GM12878 (cell line): ENCODE measurements around the gene RARRES2. TPM values are rescaled to one million over a fixed set of nuclear protein-coding genes. Genes with fewer than 3 reads are reported as not detected.

Experiments
- ATAC-seq: fragments of 200-7000 bp; cut with Tn5 transposase; 3 replicates; pipeline ENCODE4 v1.9.1; 2020; ENCODE audit warnings: mild to moderate bottlenecking, moderate library complexity
- BruUV-seq: library from RNA; stranded (reverse); fragments of 400-500 nt; replicated peaks from 2 replicates; lab custom pipeline; 2021; lab: Mats Ljungman, UMichigan
- CTCF ChIA-PET: fragments of 300-600 bp; sonication (Branson Sonifier 250); formaldehyde crosslinking; extraction: SDS; loops from one replicate; lab custom pipeline; 2021; ENCODE audit warnings: inconsistent platforms; lab: Yijun Ruan, JAX
- POLR2A ChIA-PET: fragments of 350-600 bp; formaldehyde crosslinking; extraction: SDS; loops from one replicate; lab custom pipeline; 2021; ENCODE audit warnings: inconsistent platforms; lab: Charles Lee
- RAD21 ChIA-PET: fragments of 300-600 bp; sonication (Branson Sonifier 250); formaldehyde crosslinking; loops from one replicate; lab custom pipeline; 2023; ENCODE audit warnings: antibody characterized with exemption; ENCODE audit not compliant: unreplicated experiment; lab: Charles Lee
- SMC1A ChIA-PET: fragments of 300-600 bp; sonication (Branson Sonifier 250); formaldehyde crosslinking; loops from one replicate; lab custom pipeline; 2023; ENCODE audit not compliant: unreplicated experiment, uncharacterized antibody; lab: Charles Lee
- DNase-seq: peaks from one replicate; pipeline ENCODE4 v3.0.0-alpha.2; 2011; ENCODE audit warnings: low read depth, low spot score
- FAIRE-seq: peaks from 3 replicates; lab custom pipeline; 2011; peaks lifted over from hg19 to GRCh38; lab: Jason Lieb, UNC
- H2AFZ ChIP-seq: 2 replicates; pipeline ENCODE4 v1.6.0; 2011; ENCODE audit warnings: low read depth, low read length, control low read depth; ENCODE audit not compliant: control insufficient read depth
- H3K27ac ChIP-seq: 2 replicates; pipeline ENCODE4 v1.5.1; 2011; ENCODE audit warnings: control low read depth; ENCODE audit not compliant: control insufficient read depth, insufficient read depth
- H3K27me3 ChIP-seq, 2 experiments: replicated peaks in 1 of 2; 2 replicates each; pipeline versions ENCODE4 v1.6.0 to v1.6.1; 2011; ENCODE audit warnings: low read length in 1 of 2; ENCODE audit not compliant: control insufficient read depth in 2 of 2, insufficient read depth in 2 of 2
- H3K36me3 ChIP-seq, 2 experiments: 2 replicates each; pipeline ENCODE4 v1.5.1; 2011; ENCODE audit warnings: low read length in 1 of 2; ENCODE audit not compliant: control insufficient read depth in 2 of 2, insufficient read depth in 2 of 2
- H3K4me1 ChIP-seq: 2 replicates; pipeline ENCODE4 v1.6.1; 2011; ENCODE audit warnings: mild to moderate bottlenecking, low read length, moderate library complexity, mixed read lengths; ENCODE audit not compliant: control insufficient read depth, insufficient read depth
- H3K4me2 ChIP-seq: 2 replicates; pipeline ENCODE4 v1.6.0; 2011; ENCODE audit warnings: control low read depth; ENCODE audit not compliant: control insufficient read depth, insufficient read depth
- H3K4me3 ChIP-seq: fragments of 200-600 bp; sonication (generic); 2 replicates; pipeline ENCODE4 v1.5.1; 2016
- H3K79me2 ChIP-seq: 2 replicates; pipeline ENCODE4 v1.6.0; 2011; ENCODE audit warnings: low read length; ENCODE audit not compliant: control insufficient read depth, insufficient read depth
- H3K9ac ChIP-seq: 2 replicates; pipeline ENCODE4 v1.8.0; 2011; ENCODE audit warnings: low read length, control low read depth, mixed read lengths; ENCODE audit not compliant: control insufficient read depth, insufficient read depth
- H3K9me3 ChIP-seq: replicated peaks from 3 replicates; pipeline ENCODE4 v1.5.1; 2011; ENCODE audit warnings: mild to moderate bottlenecking, low read length; ENCODE audit not compliant: control insufficient read depth, insufficient read depth
- H4K20me1 ChIP-seq: 2 replicates; pipeline ENCODE4 v1.6.0; 2011; ENCODE audit not compliant: control insufficient read depth, insufficient read depth
- ASH2L ChIP-seq: fragments of 300-600, 200-600 bp; sonication (generic); IDR thresholded peaks from 2 replicates; pipeline ENCODE4 v1.6.1; 2017; ENCODE audit warnings: low read depth, mild to moderate bottlenecking, borderline replicate concordance
- ATF3 ChIP-seq: IDR thresholded peaks from 2 replicates; pipeline ENCODE4 v1.6.1; 2011; ENCODE audit warnings: low read depth, mild to moderate bottlenecking, low read length, moderate library complexity, borderline replicate concordance; ENCODE audit errors: extremely low read depth
- BACH1 ChIP-seq: fragments of 450-650 bp; IDR thresholded peaks from 2 replicates; pipeline ENCODE4 v1.6.1; 2017; ENCODE audit warnings: mild to moderate bottlenecking, borderline replicate concordance
- BCLAF1 ChIP-seq: fragments of 450-650 bp; IDR thresholded peaks from 2 replicates; pipeline ENCODE4 v1.6.1; 2017; ENCODE audit warnings: antibody characterized with exemption, mild to moderate bottlenecking, moderate library complexity
- DPF2 ChIP-seq: fragments of 450-650 bp; IDR thresholded peaks from 2 replicates; pipeline ENCODE4 v1.6.1; 2017; ENCODE audit warnings: mild to moderate bottlenecking
- E2F4 ChIP-seq: IDR thresholded peaks from 2 replicates; pipeline ENCODE4 v1.6.1; 2012; ENCODE audit warnings: low read depth, low read length, improper control_type of control experiment
- HCFC1 ChIP-seq: fragments of 150-350 bp; IDR thresholded peaks from 2 replicates; pipeline ENCODE4 v1.6.1; 2014; ENCODE audit warnings: low read length
- HSF1 ChIP-seq: fragments of 150-350 bp; IDR thresholded peaks from 2 replicates; pipeline ENCODE4 v1.6.1; 2014; ENCODE audit warnings: mild to moderate bottlenecking, low read depth, low read length
- MTA2 ChIP-seq: fragments of 450-650 bp; IDR thresholded peaks from 2 replicates; pipeline ENCODE4 v1.6.1; 2016; ENCODE audit warnings: low read depth, mild to moderate bottlenecking, moderate library complexity
- MTA3 ChIP-seq: IDR thresholded peaks from 2 replicates; pipeline ENCODE4 v1.6.1; 2012; ENCODE audit warnings: low read length, inconsistent platforms, borderline replicate concordance
- NFYA ChIP-seq: IDR thresholded peaks from 2 replicates; pipeline ENCODE4 v1.6.1; 2011; ENCODE audit warnings: low read depth, mild to moderate bottlenecking, low read length, improper control_type of control experiment, borderline replicate concordance
- NR2C2 ChIP-seq: IDR thresholded peaks from 2 replicates; pipeline ENCODE4 v1.6.1; 2011; ENCODE audit warnings: borderline replicate concordance, low read depth; ENCODE audit not compliant: control insufficient read depth, insufficient read length
- RAD51 ChIP-seq: fragments of 450-650 bp; IDR thresholded peaks from 2 replicates; pipeline ENCODE4 v1.6.1; 2016; ENCODE audit warnings: moderate library complexity, mild to moderate bottlenecking, inconsistent platforms
- TBL1XR1 ChIP-seq: IDR thresholded peaks from 2 replicates; pipeline ENCODE4 v1.6.1; 2012; ENCODE audit warnings: low read depth, low read length, improper control_type of control experiment
- USF1 ChIP-seq: IDR thresholded peaks from 2 replicates; pipeline ENCODE4 v1.6.1; 2011; ENCODE audit warnings: borderline replicate concordance, low read depth, mild to moderate bottlenecking, moderate library complexity, mixed read lengths, low read length; ENCODE audit not compliant: insufficient read depth; ENCODE audit errors: extremely low read length
- ZNF274 ChIP-seq: IDR thresholded peaks from one replicate; pipeline ENCODE4 v1.8.0; 2011; ENCODE audit not compliant: insufficient read length, insufficient read depth
- WGBS: methylation state at CpG from one replicate; pipeline ENCODE4 v1.1.6; 2016; ENCODE audit warnings: low lambda C conversion rate; ENCODE audit not compliant: insufficient replicate concordance, insufficient coverage; ENCODE audit errors: missing lambda C conversion rate; 5-methylcytosine and 5-hydroxymethylcytosine counted together
- in situ Hi-C: fragments of 300-500 bp; cut with MboI; formaldehyde crosslinking; loops from 9 replicates; pipeline ENCODE4 v1.14.3; 2018; ENCODE audit warnings: mixed read lengths
- intact Hi-C: fragments of 100-400 bp; cut with micrococcal nuclease; formaldehyde crosslinking; loops from one replicate; pipeline ENCODE4 v1.14.2; 2022; ENCODE audit not compliant: unreplicated experiment
- polyA plus RNA-seq, 11 experiments: library from polyadenylated mRNA; depleted of rRNA in 4 of 11; unstranded in 6 of 11; stranded (reverse) in 5 of 11; fragments of >200 nt; fragmentation: Nextera tagmentation in 4 of 11; fragmentation: Illumina TruSeq in 1 of 11; extraction: Ambion mirVana in 4 of 11; extraction: Trizol in 1 of 11; gene quantifications; 1 replicate in 1 of 11; 2 replicates in 10 of 11; pipeline versions ENCODE4 v1.2.1 to v1.2.3, GENCODE V29; 2011 to 2016; ENCODE audit warnings: inconsistent platforms in 2 of 11, missing spikeins in 2 of 11, low read depth in 1 of 11
- total RNA-seq, 4 experiments: library from RNA; depleted of rRNA in 3 of 4; stranded (reverse); fragments of >200 nt in 3 of 4; fragmentation: Illumina TruSeq in 1 of 4; extraction: Trizol in 1 of 4; gene quantifications; 2 replicates each; pipeline versions ENCODE4 v1.2.1 to v1.2.3, GENCODE V29; 2013 to 2021

RARRES2 gene
- total and polyA plus RNA-seq, 10 of the 15 experiments (the other 5 are each of a cell fraction or from before 2014, with no cell fraction given): 0.13 to 2.2 (median 0.40) TPM; not detected in 3

GRCh38 chr7:150388709-150389531, 47.5 kb upstream of the RARRES2 start:
- ChIA-PET SMC1A (interaction anchor here (0.6 kb wide), 1 partner anchor 33 kb away, joined by 4 read pairs; no protein-coding TSS in a partner anchor), POLR2A (interaction anchor here (1.2 kb wide), 1 partner anchor 20 kb away, joined by 3 read pairs; the partner anchor contains the start of gene REPIN1), CTCF (no interaction called here), RAD21 (interaction anchor here (0.6 kb wide), 1 partner anchor 16 kb away, joined by 3 read pairs; no protein-coding TSS in a partner anchor)
- FAIRE-seq (no peak), DNase-seq (no peak), ATAC-seq (0 out of 3 replicates have a peak, but pooled peaks have one; percentile 27)
- H3K4me2 ChIP-seq: no peak overlapping the region
- H4K20me1 ChIP-seq: no peaks in the 10 kb centered on the region
- H3K36me3 ChIP-seq: peaks cover 6 to 12% of the 10 kb centered on the region in 2 experiments; a peak in 3 of 4 replicates
- H3K4me1 ChIP-seq: peaks cover 16% of the 10 kb centered on the region
- no peak overlapping the region for H3K9ac ChIP-seq
- TF ChIP-seq NR2C2 (no peak), TBL1XR1 (no peak), ZNF274 (no peak), RAD51 (no peak), HCFC1 (no peak), MTA3 (no peak), E2F4 (no peak), DPF2 (no peak), ATF3 (no peak), USF1 (no peak), HSF1 (no peak), ASH2L (no peak), MTA2 (no peak), BACH1 (no peak), BCLAF1 (no peak), NFYA (no peak)
- no peak overlapping the region for H3K27ac ChIP-seq
- intact Hi-C loops (no loop called here), in situ Hi-C loops (no loop called here)
- H3K9me3 ChIP-seq: no peaks in the 10 kb centered on the region
- BruUV-seq: no TSS peak
- WGBS: 91% methylated on average over 19 of the region's 20 CpGs
- no peak overlapping the region for H3K4me3 ChIP-seq
- H3K79me2 ChIP-seq: peaks cover 9% of the 10 kb centered on the region
- no peak overlapping the region for H2AFZ ChIP-seq
- H3K27me3 ChIP-seq: no peaks in the 10 kb centered on the region
